Muscle of arm (tissue), 14 donors: ENCODE data around the gene BANP. TPM values are rescaled to one million over a fixed set of nuclear protein-coding genes. Genes with fewer than 3 reads are reported as not detected.
"Not testable (repeated sequence)": the region's sequence is repeated elsewhere in the genome, so short reads cannot be mapped to it uniquely, and the experiment has no call there.

Source experiments
- DNase-seq: peaks from one replicate; pipeline ENCODE4 v3.0.0-alpha.2; 2013
- long read RNA-seq, 11 donors: transcript quantifications; one replicate each; lab custom pipeline, GENCODE V29; 2026
- polyA plus RNA-seq, 12 donors: library from polyadenylated mRNA; unstranded; fragments of 120-200 nt; gene quantifications; one replicate each; pipeline ENCODE4 v1.2.1, GENCODE V29; 2013; ENCODE audit not compliant: insufficient read length in 12 of 12

Gene BANP, protein sequence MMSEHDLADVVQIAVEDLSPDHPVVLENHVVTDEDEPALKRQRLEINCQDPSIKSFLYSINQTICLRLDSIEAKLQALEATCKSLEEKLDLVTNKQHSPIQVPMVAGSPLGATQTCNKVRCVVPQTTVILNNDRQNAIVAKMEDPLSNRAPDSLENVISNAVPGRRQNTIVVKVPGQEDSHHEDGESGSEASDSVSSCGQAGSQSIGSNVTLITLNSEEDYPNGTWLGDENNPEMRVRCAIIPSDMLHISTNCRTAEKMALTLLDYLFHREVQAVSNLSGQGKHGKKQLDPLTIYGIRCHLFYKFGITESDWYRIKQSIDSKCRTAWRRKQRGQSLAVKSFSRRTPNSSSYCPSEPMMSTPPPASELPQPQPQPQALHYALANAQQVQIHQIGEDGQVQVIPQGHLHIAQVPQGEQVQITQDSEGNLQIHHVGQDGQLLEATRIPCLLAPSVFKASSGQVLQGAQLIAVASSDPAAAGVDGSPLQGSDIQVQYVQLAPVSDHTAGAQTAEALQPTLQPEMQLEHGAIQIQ
- 10 to 100 TPM in 11 of 12 donors, not detected in 1; 11.5 to 33.2 (median 13.3) TPM for polyA plus RNA-seq
- long read RNA-seq, donor 1, partial matches to known transcripts = 0 of 1 reads
- long read RNA-seq, donor 1, other reads (novel, unspliced or antisense) = 0 of 1 reads
- long read RNA-seq, donor 2, partial matches to known transcripts = 0 of 1 reads
- long read RNA-seq, donor 2, other reads (novel, unspliced or antisense) = 0 of 1 reads
- long read RNA-seq, donor 3, partial matches to known transcripts = 0 of 2 reads
- long read RNA-seq, donor 3, other reads (novel, unspliced or antisense) = 0 of 2 reads
- long read RNA-seq, donor 4 = 0 reads
- long read RNA-seq, donor 5, partial matches to known transcripts = 0 of 1 reads
- long read RNA-seq, donor 5, other reads (novel, unspliced or antisense) = 0 of 1 reads
- long read RNA-seq, donor 6, partial matches to known transcripts = 0 of 1 reads
- long read RNA-seq, donor 6, other reads (novel, unspliced or antisense) = 0 of 1 reads
- long read RNA-seq, donor 7 = 0 reads
- long read RNA-seq, donor 8, partial matches to known transcripts = 0 of 1 reads
- long read RNA-seq, donor 8, other reads (novel, unspliced or antisense) = 0 of 1 reads
- long read RNA-seq, donor 9 = 0 reads
- long read RNA-seq, donor 10, partial matches to known transcripts = 0 of 1 reads
- long read RNA-seq, donor 10, other reads (novel, unspliced or antisense) = 0 of 1 reads
- long read RNA-seq, donor 11 = 0 reads

DNA sequence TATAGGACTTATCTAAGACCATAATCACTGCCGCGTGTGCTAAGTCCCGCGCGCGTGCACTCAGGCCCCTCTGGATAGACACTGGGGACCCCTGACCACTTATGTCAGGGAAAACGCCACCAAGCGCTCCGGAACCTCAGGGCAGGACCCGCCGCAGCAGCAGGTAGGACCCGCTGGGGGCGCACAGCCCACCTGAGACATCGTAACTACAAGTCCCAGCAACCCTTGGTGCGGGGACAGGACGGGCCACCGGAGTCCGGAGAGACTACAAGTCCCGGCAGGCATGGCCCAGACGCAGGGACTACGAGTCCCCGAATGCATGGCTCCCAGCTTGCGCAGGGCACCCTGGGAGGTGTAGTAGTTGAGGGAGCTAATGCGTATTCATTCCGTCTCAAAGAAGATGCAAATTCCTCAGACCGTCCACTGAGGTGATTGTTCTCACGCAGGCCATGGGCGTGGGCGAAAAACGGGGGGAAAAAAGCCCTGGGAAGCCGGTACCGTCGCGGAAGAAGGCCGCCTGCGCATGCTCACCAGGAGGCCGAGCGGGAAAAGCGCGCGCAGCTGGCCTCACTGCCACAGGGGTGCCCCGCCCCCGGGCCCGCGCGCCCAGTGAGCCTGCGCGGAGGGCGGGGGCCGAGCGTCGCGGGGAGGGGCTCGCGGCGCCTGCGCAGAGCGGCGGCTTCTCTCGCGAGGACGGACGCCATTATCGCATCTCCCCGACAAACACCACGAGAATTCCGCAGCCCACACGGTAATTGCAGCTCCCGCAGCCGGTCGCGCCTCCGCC lies at the start of gene BANP:
TSS of gene BANP (plus strand) at position 670 of the 787 bp plus-strand sequence. CDS start 23,682 bp downstream, outside the sequence.
- peak; percentile 97 for DNase-seq

DNA sequence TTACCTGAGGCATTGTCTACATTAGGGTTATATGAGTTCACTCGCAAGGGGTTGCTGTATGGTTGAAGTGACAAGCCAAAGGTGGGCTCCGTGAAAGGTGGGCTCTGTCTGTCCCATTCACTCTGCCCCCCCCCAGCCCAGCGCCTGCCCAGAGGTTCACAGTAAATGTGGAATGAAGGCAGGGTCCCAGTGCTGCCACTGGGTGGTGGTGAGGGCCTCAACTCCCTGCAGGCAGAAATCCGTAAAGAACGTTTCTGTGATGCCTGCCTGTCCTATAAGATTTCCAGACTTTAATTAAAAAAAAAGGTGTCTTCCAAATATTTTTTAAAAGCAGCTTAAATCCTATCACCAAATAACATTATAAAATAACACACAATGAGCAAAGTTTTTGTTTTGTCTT lies 46.3 kb upstream of the BANP start:
- not testable (repeated sequence) for DNase-seq

DNA sequence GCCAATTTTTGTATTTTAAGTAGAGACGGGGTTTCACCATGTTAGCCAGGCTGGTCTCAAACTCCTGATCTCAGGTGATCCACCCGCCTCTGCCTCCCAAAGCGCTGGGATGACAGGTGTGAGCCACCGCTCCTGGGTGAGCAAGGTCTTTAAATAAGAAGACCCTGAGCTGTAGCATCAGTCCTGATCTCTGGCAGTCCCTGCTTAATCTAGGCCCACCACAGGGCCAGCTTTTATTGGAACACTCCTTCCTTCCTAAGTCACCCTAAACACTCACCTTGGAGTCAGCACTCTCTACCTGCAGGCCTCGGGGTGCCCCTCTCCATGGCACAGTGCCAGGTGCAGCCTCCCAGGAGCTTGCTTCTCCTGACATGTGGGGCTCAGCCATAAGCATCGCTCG lies 45.7 kb upstream of the BANP start:
- DNase-seq = not testable (repeated sequence)

DNA sequence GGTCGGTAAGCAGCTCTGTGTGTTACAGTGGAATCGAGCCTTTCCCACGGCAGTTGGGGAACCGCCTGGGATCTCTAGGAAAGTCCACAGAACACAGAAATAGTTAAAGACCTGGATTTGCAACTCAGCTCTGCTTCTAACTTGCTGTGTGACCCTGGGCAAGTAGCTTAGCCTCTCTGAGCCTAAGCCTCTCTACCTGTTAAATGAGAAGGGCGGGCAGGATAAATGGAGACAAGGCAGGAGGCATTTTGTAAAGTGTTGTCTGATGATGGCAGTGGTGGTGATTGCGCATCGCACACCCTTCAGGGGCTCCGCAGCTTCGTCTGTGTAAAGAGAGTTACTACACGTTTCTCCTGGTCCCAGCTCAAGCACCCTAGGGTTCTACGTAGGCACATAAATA lies 43.1 kb upstream of the BANP start:
- not testable (repeated sequence) for DNase-seq

DNA sequence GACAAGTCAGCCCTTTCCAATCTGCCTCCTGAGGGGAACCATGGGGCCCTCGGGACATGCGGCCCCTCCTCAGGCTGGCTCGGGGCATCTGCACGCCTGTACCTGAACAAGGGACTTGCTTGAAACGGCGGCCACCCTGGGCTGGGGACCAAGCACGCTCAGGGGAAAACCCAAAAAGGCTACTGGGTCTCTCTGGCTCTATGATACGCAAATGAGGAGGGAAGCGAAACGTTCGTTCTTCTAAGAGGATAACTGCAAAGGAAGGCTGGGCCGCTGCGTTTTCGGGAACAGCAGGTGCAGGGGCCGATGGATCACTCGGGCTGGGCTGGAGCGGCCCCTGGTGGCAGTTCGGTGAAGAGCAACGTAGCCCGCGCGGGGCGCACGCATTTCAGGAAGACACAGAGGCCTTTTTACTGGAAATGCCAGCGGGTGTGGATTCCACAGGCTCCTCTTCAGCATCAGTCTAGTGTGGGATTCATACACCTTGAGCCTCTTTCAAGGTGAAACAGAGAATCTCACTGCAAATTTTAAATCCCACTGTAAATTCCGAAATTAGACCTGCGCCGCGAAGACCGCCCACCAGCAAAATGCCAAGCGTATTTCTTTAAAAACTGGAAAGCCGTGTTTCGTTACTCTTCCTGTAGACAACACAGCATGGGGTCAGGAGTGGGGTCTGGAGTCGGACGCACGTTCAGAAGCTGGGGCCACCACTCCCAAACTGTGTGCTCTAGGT lies 41.9 kb upstream of the BANP start:
- DNase-seq = peak; percentile 54

DNA sequence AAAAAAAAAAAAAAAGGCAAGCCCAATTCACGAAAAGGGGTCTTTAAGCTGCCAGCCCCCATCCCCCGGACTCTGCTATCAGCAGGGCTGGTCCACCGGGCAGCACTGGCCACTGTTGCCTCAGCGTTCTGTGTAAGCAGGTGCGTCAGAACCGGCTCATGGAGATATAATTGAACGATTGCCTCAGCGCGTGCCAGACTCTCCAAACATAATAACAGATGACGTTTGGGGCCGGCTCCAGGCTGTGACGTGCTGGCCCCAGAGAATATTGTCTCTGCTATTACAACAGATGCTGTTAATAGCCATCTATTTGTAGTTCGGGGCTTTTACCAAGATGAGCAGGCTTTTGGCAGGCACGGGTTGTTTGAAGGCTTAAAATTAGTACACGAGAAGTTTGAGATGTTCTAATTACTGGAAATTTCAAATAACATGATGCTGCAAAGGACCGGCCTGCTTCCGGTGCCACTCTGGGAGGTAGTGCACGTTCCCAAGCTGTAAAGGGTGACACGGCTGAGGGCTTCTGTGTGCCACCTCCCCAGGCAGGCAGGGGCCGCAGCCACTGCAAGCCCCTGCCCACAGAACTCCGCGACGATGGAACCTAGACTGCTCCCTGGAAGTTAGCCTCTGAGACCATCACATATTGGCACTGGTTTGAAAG lies 40.0 kb upstream of the BANP start:
- peak; percentile 78 for DNase-seq

DNA sequence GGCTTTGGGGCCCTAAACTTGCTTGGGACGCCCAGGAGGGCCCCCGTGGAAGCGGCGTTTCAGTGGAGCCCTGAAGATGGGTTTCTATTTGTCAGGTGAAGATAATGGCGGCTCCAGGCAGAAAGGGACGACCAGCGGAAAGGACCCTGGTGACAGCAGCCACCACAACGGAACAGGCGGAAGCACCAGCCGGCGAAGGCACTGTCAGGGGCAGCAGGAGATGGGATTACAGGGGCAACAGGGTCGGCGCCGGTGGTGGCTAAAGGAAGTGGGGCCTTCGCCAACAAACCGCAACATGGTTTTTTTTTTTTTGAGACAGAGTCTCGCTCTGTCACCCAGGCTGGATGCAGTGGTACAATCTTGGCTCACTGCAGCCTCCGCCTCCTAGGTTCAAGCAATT lies 38.5 kb upstream of the BANP start:
- DNase-seq = not testable (repeated sequence)

DNA sequence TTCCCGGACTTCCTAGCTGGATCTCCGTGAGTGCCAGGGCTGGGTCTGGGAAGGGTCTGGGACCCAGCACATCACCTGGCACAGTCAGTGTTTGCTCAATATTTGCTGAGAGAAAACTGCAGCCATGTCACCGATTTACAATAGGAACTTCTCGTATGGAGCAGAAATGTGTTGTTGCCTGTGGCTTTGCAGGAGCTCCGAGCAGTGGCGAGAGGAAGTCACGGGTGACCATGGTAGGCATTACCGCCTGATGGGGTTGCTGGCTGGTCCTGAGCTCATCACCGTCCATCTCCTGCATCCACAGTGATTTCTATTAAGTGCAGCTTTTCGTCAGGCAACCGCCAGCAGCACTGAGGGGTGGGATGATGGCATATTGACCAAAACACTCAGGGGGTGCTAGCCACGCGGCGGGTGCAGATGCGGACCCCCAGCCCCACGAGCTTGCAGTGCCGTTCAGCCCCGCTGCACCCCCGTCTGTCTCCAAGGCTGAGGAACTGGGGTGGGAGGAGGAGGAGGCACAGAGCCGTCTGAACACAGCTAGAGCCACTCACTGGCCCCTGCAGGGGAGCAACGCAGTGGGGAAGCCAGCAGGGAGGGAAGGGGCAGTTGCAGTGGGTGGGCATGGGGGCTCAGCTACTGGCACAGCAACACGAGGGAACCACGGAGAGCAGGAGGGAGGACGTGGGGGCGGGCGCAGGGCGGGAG lies 37.1 kb upstream of the BANP start:
- DNase-seq = not testable (repeated sequence)

DNA sequence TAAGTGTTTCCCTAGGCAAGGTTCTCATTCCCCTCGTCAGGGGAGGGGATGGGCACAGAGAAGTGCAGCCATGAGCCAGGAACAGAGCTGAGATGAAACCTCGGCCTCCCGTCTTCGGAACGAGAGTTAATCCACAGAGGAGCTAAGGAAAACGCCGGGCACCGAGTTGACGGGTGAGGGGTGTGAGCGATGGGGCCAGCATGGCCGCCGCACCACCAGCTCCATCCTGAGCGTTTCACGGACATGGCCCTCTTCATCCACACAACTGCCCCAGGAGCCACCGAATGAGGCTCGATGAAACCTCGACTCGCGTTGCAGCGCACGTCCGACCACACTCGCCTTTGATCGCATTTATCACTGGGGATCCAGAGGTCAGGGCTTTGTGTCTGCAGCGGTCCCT lies 36.4 kb upstream of the BANP start:
- no peak for DNase-seq

DNA sequence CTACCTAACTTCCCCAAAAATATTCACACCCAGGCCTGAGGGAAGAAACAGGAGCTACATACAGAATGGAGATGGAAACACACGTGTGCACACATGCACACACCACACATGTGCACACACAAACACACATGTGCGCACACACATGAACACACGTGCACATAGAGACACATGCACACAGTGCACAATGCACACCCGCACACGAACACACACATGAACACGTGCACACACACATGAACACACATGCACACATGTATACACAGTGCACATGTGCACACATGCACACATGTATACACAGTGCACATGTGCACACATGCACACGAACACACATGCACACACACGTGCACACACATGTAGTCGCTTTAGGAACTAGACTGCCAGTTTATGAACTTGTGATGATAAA lies 33.7 kb upstream of the BANP start:
- DNase-seq = no peak

DNA sequence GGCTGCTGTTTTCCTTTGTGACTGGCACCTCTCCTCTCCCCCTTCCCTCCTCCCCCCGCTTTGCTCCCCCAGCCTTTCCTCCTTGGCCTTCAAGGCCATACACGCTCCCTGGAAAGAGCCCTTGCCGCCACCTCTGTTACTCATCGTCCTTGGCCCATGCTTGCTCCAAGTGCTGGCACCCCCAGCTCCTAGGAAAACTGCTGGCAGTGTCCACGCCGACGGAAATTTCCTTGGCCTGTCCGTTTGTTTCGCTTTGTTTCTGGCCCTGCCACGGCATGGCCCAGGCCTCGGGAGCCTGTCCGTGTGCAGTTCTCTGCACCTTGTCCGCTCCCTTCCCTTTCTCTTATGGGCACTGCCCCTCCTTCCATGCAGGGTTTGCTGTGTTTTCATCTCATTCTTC lies 32.9 kb upstream of the BANP start:
- peak; percentile 59 for DNase-seq

DNA sequence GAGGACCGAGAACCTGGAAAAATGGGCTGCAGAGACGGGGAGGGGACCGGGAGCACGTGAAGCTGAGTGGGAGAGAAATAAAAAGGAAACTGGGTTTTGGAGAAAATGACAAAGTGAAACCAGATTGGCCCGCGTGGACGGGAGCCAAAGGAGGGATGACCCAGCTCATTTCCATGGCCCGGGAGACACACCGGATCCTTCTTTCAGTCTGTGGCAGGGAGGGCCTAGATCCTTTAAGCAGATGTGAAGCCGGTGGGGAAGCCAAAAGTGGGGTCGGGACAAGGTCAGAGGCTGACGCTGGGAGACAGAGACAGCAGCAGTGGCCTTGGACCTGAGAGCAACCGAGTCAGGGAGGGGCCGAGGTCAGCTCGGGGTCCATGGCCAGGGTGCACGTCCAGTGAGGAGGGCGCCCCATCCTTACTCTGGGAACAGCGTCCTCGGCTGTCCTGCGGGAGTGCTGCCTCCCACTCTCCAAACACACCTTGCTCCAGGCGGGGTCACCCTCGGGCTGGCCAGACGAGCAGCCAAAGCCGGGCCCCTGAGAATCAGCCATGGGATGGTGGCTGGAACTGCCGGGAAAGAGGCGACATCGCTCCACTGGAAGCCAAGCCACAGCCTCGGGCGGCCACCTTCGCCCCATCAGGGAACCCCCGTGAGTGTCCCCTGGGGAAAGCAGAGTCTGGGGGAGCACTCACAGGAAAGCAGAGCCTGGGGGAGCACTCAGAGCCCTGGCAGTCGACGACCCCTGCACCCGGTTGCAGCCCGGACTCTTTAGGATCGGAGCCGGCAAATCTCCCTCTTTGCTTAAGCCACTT lies 32.2 kb upstream of the BANP start:
- DNase-seq = peak; percentile 87

DNA sequence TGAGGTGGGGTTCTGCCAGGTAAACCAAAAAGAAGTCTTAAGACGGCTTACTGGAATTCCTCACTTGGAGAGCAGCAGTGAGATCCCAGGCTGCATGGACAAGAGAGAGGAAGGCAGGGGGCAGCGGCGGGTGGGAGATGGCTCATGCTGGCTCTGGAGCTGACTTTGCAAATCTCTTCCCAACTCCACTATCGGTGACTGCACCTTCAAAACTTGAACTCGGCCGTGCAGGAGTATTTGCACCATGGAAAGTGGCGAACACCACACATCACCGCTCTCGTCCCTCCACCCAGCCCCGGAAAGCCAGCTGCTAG lies 31.6 kb upstream of the BANP start:
- DNase-seq = no peak

DNA sequence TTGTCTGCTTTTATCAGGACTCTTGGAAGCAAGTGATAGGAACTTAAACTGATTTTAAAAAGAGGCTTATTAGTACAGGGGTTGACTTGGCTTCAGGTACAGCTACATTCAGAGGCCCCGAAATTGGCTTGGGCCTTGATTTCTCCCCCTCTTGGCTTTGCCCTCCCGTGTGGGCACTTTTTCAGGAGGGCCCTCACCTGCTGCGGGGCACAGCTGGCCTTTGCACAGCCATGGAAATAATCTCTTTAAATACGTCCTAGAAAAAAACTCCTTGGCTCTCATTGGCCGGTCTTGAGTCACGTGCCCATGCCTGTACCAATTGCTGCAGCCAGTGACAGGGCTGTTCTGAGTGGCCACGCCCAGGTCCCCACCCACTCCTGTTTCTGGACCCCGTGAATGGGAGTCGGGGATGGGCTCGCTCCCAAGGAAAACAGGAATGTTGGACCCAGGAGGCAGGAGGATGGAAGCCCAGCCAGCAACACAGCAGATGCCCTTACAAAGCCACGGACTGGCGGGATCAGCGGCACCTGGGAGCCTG lies 29.9 kb upstream of the BANP start:
- DNase-seq = no peak

DNA sequence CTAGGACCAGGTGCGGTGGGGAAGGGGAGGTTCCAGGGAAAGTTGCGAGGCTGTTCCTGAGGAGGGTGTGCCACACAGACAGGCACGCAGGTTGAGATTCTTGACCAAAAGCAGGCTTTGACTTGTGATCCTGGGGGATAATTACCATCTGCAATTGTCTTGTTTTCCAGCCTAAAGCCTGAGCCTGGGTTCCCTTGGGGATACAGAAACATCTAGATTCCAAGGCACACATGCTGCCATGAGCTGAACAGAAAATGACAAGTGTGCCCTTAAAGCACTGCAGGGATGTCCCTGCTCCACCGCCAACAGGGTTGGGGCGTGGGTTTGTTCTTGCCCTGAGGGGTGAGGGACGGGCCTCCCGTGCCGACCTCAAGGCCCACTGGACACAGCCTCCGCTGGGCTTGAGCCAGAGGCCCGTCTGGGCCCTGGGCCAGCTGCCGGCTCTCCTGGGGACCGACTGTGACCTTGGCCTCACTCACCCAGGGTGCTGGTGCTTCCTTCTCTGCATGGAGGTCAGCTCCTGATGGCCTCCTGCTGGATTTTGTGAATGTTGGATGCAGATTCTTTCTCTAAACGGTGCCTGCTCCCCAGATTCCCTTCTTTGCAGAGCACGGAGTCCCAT lies 28.9 kb upstream of the BANP start:
- DNase-seq = no peak

DNA sequence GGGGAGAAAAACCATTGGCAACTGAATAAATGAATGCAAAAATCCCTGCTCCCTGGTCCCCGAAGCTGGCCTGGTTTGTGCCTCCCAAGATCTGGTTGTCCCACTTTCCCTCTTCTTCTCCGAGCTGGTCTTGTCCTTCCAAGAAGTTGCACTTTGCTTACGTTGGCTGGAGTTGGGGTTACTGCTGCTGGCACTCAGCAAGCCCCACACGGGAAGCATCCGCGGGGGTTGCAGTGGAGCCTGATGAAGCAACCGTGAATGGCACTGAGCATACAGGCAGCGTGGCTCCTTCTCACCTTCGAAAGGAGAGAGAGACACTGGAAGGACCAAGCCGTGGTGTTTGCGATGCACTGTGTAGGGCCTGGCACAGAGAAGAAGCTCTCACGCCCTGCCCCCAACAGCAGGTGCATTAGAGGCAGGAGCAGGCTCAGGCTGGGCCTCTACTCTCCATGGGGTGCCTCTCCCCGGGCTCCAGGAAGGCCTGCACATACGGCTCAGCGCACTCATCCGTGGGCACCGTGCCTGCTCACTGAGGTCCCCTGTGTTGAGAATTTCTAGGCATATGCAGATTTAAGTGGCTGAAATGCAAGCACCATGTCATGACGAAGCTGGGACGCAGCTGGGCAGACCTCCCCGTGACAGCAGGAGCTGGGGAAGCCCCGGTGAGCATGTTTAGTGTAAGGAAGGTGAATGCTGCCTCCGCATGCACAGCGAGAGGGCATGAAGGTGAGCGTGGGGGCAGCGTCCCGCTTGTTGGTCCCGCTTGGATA lies 27.0 kb upstream of the BANP start:
- DNase-seq = no peak
